H1 (cell line): ENCODE measurements around the gene SLC12A5. TPM values are rescaled to one million over a fixed set of nuclear protein-coding genes. Genes with fewer than 3 reads are reported as not detected.

Source experiments
- POLR2AphosphoS5 ChIP-seq: IDR thresholded peaks from 2 replicates; pipeline ENCODE4 v1.6.1; 2011; ENCODE audit warnings: low read depth, low read length
- SP4 ChIP-seq: IDR thresholded peaks from 2 replicates; pipeline ENCODE4 v1.6.1; 2012; ENCODE audit warnings: low read length, inconsistent platforms
- ZNF274 ChIP-seq: IDR thresholded peaks from 2 replicates; pipeline ENCODE4 v1.7.0; 2012; ENCODE audit warnings: low read length, borderline replicate concordance; ENCODE audit errors: extremely low read depth
- polyA plus RNA-seq, 7 experiments: library from polyadenylated mRNA; depleted of rRNA in 3 of 7; stranded (reverse) in 5 of 7; unstranded in 2 of 7; fragments of >200 nt in 5 of 7; fragments of 200-250 nt in 2 of 7; gene quantifications; 1 replicate in 5 of 7; 2 replicates in 1 of 7; 4 replicates in 1 of 7; pipeline versions ENCODE4 v1.2.1 to v1.2.3, GENCODE V29; 2011 to 2013; ENCODE audit warnings: missing spikeins in 2 of 7, mixed read lengths in 2 of 7
- total RNA-seq: library from RNA; stranded (reverse); fragmentation: NEBNext Ultra II Directional; extraction: Animal tissue kit (Norgen Biotek cat#: 25700); gene quantifications from 2 replicates; pipeline ENCODE4 v1.2.1, GENCODE V29; 2021

The SLC12A5 gene
- total and polyA plus RNA-seq, 2 of the 8 experiments (the other 6 are each of a cell fraction or from before 2014, with no cell fraction given) = 1.9 to 7.3 TPM

DNA sequence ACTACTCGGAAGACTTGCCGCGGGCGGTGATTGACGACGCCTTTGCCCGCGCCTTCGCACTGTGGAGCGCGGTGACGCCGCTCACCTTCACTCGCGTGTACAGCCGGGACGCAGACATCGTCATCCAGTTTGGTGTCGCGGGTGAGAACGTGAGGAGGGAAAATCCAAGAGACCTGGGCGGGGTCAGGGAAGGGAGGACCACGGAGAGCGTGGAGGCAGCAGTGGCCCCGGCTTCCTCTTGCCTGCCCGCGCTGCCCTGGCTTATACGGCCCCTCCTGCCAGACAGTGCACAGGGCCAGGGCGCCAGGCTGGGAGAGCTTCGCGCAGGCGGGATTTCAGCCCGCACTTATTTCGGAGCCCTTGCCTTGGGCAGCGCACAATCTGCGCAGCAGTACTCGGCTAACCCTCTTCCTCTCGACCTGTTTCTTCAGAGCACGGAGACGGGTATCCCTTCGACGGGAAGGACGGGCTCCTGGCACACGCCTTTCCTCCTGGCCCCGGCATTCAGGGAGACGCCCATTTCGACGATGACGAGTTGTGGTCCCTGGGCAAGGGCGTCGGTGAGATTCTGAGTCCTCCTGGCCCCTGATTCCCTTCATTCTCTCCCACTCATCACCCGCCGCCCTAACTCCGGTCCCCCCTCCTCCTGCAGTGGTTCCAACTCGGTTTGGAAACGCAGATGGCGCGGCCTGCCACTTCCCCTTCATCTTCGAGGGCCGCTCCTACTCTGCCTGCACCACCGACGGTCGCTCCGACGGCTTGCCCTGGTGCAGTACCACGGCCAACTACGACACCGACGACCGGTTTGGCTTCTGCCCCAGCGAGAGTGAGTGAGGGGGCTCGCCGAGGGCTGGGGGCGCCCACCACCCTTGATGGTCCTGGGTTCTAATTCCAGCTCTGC lies 18.3 kb upstream of the SLC12A5 start (continued):
- no peak for TF ChIP-seq ZNF274
- no peak for TF ChIP-seq SP4
- TF ChIP-seq POLR2AphosphoS5 = no peak
